Keratinocyte (primary cell): Measurements from ENCODE around the gene NRG2. TPM values are rescaled to one million over a fixed set of nuclear protein-coding genes. Genes with fewer than 3 reads are reported as not detected.

Experiments
- DNase-seq: peaks from one replicate; pipeline ENCODE4 v3.0.0-alpha.2; 2011; ENCODE audit warnings: low read depth, missing footprints, low spot score
- FAIRE-seq: peaks from 2 replicates; lab custom pipeline; 2011; peaks lifted over from hg19 to GRCh38; lab: Jason Lieb, UNC
- H2AFZ ChIP-seq: 2 replicates; pipeline ENCODE4 v1.6.0; 2012; ENCODE audit warnings: low read length, control low read depth, inconsistent platforms; ENCODE audit not compliant: control insufficient read depth
- H3K27ac ChIP-seq: 2 replicates; pipeline ENCODE4 v1.5.1; 2011; ENCODE audit warnings: low read length; ENCODE audit not compliant: control insufficient read depth, insufficient read depth
- H3K27me3 ChIP-seq: 3 replicates; pipeline ENCODE4 v1.6.0; 2011; ENCODE audit warnings: low read length; ENCODE audit not compliant: control insufficient read depth, insufficient read depth; ENCODE audit errors: extremely low read depth
- H3K36me3 ChIP-seq, 2 experiments: 2 replicates in 1 of 2; 3 replicates in 1 of 2; pipeline ENCODE4 v1.5.1; 2011; ENCODE audit warnings: low read length in 2 of 2, mild to moderate bottlenecking in 1 of 2; ENCODE audit not compliant: control insufficient read depth in 2 of 2, insufficient read depth in 2 of 2; ENCODE audit errors: extremely low read depth in 1 of 2
- H3K4me1 ChIP-seq: 3 replicates; pipeline ENCODE4 v1.5.1; 2011; ENCODE audit warnings: low read length; ENCODE audit not compliant: control insufficient read depth, insufficient read depth; ENCODE audit errors: extremely low read depth
- H3K4me2 ChIP-seq: 3 replicates; pipeline ENCODE4 v1.6.0; 2011; ENCODE audit warnings: low read depth, low read length; ENCODE audit not compliant: control insufficient read depth, insufficient read depth; ENCODE audit errors: extremely low read depth
- H3K4me3 ChIP-seq, 3 experiments: fragments of 200-600 bp in 1 of 3; sonication (generic) in 1 of 3; 2 replicates in 2 of 3; 3 replicates in 1 of 3; pipeline ENCODE4 v1.5.1; 2011 to 2016; ENCODE audit warnings: low read length in 3 of 3, mild to moderate bottlenecking in 3 of 3, control low read depth in 2 of 3, inconsistent platforms in 1 of 3, low read depth in 1 of 3, mixed read lengths in 1 of 3, mixed run types in 1 of 3, moderate library complexity in 1 of 3; ENCODE audit not compliant: control insufficient read depth in 2 of 3, insufficient read depth in 2 of 3; ENCODE audit errors: extremely low read depth in 1 of 3
- H3K79me2 ChIP-seq: 2 replicates; pipeline ENCODE4 v1.6.0; 2012; ENCODE audit warnings: low read length; ENCODE audit not compliant: control insufficient read depth, insufficient read depth
- H3K9ac ChIP-seq: 3 replicates; pipeline ENCODE4 v1.6.0; 2011; ENCODE audit warnings: low read length; ENCODE audit not compliant: control insufficient read depth, insufficient read depth; ENCODE audit errors: extremely low read depth
- H3K9me1 ChIP-seq: 3 replicates; pipeline ENCODE4 v1.6.0; 2011; ENCODE audit warnings: low read length; ENCODE audit not compliant: control insufficient read depth, insufficient read depth; ENCODE audit errors: extremely low read depth
- H3K9me3 ChIP-seq: 2 replicates; pipeline ENCODE4 v1.5.1; 2012; ENCODE audit warnings: low read depth, low read length; ENCODE audit not compliant: control insufficient read depth
- H4K20me1 ChIP-seq: 3 replicates; pipeline ENCODE4 v1.6.0; 2011; ENCODE audit warnings: low read length; ENCODE audit not compliant: control insufficient read depth, insufficient read depth; ENCODE audit errors: extremely low read depth
- CTCF ChIP-seq, 3 experiments: IDR thresholded peaks in 1 of 3; conservative IDR thresholded peaks in 1 of 3; optimal IDR thresholded peaks in 1 of 3; 2 replicates in 2 of 3; 3 replicates in 1 of 3; pipeline versions ENCODE3 to v1.5.1; 2011; ENCODE audit warnings: low read length in 3 of 3, mild to moderate bottlenecking in 3 of 3, moderate library complexity in 2 of 3, control low read depth in 1 of 3, inconsistent platforms in 1 of 3; ENCODE audit not compliant: insufficient read depth in 2 of 3; ENCODE audit errors: extremely low read depth in 1 of 3
- EZH2 ChIP-seq: IDR thresholded peaks from one replicate; pipeline ENCODE4 v1.6.1; 2012; ENCODE audit warnings: inconsistent platforms, mild to moderate bottlenecking, low read length, moderate library complexity
- dilution Hi-C: fragments of 300-500 bp; cut with MboI; formaldehyde crosslinking; loops from one replicate; pipeline ENCODE4 v1.7.0; 2020; ENCODE audit warnings: low sequenced_read_pairs; ENCODE audit not compliant: extremely low pct_ligation_motif_present
- polyA plus RNA-seq, 5 experiments: library from polyadenylated mRNA; depleted of rRNA in 3 of 5; stranded (reverse) in 3 of 5; stranded (forward) in 1 of 5; unstranded in 1 of 5; fragments of >200 nt; gene quantifications; 1 replicate in 1 of 5; 2 replicates in 3 of 5; 3 replicates in 1 of 5; pipeline versions ENCODE4 v1.2.1 to v1.2.3, GENCODE V29; 2011 to 2012; ENCODE audit warnings: missing spikeins in 2 of 5, low read depth in 1 of 5, low replicate concordance in 1 of 5

NRG2 gene
- polyA plus RNA-seq, 1 donor (not counting 4 experiments of a cell fraction or from before 2014, with no cell fraction given) = 0.13 TPM

- TF ChIP-seq EZH2 = no peak
- TF ChIP-seq CTCF (optimal IDR thresholded peaks at IDR 0.05 in 1 of 3, IDR thresholded peaks at IDR 0.05 in 1 of 3, conservative IDR thresholded peaks at IDR 0.05 in 1 of 3; ENCODE audit: extremely low read depth in 1 of 3, insufficient read depth in 2 of 3, low read length in 3 of 3) = no peak
- Histone ChIP-seq H2AFZ (no peak overlapping the region), H3K9me1 (no peaks in the 10 kb centered on the region), H3K27me3 (peaks cover 1% of the 10 kb centered on the region), H3K9me3 (no peaks in the 10 kb centered on the region), H3K79me2 (no peaks in the 10 kb centered on the region), H4K20me1 (no peaks in the 10 kb centered on the region), H3K27ac (no peak overlapping the region), H3K4me3 (no peak overlapping the region), H3K9ac (no peak overlapping the region), H3K36me3 (no peaks in the 10 kb centered on the region), H3K4me2 (no peak overlapping the region), H3K4me1 (peaks cover 4% of the 10 kb centered on the region)
- FAIRE-seq (no peak), DNase-seq (no peak)
- dilution Hi-C loops = no loop called here
Measured at GRCh38 chr5:139925216-139925562, 117.9 kb downstream of the NRG2 start.

- H2AFZ ChIP-seq = no peak overlapping the region
- H3K9me1 ChIP-seq = no peaks in the 10 kb centered on the region
- H3K4me3 ChIP-seq = no peak overlapping the region
- H3K36me3 ChIP-seq = no peaks in the 10 kb centered on the region
- H3K4me2 ChIP-seq = no peak overlapping the region
- dilution Hi-C loops = no loop called here
- DNase-seq (no peak), FAIRE-seq (no peak)
- peaks cover 4% of the 10 kb centered on the region for H3K4me1 ChIP-seq
- no peaks in the 10 kb centered on the region for H4K20me1 ChIP-seq
- TF ChIP-seq CTCF (optimal IDR thresholded peaks at IDR 0.05 in 1 of 3, IDR thresholded peaks at IDR 0.05 in 1 of 3, conservative IDR thresholded peaks at IDR 0.05 in 1 of 3; ENCODE audit: extremely low read depth in 1 of 3, insufficient read depth in 2 of 3, low read length in 3 of 3) = no peak
- H3K27ac ChIP-seq = no peak overlapping the region
- H3K9me3 ChIP-seq = no peaks in the 10 kb centered on the region
- no peaks in the 10 kb centered on the region for H3K27me3 ChIP-seq
- no peaks in the 10 kb centered on the region for H3K79me2 ChIP-seq
- H3K9ac ChIP-seq = no peak overlapping the region
Measured at GRCh38 chr5:139924294-139925215, 118.5 kb downstream of the NRG2 start.
